Stimulated activated CD8-positive, alpha-beta memory T cell treated with anti-CD3 and anti-CD28 coated beads, Interleukin-7, amount 100 ng/mL, for 48 hours (primary cell): Measurements from ENCODE around the gene SUMF2.
"Not testable (repeated sequence)": the region's sequence is repeated elsewhere in the genome, so short reads cannot be mapped to it uniquely, and the experiment has no call there.

Experiments
- DNase-seq, 2 donors: peaks; one replicate each; pipeline ENCODE4 v3.0.0-alpha.2; 2020; ENCODE audit warnings: low read depth in 1 of 2; ENCODE audit errors: extremely low read depth in 1 of 2

The SUMF2 gene

DNA sequence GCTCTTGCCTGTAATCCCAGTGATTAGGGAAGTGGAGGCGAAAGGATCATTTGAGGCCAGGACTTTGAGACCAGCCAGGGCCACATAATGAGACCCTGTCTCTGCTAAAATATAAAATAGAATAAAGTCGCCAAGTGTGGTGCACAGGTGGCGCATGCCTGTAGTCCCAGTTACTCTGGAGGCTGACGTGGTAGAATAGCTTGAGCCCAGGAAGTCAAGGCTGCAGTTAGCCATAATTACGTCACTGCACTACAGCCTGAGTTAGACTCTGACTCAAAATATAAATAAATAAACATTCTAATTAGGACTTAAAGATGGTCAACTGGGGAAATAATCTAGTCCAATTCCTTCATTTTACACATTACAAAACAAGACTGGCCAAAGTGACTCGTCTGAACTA, 41.4 kb downstream of the SUMF2 start:
- DNase-seq = no peak

DNA sequence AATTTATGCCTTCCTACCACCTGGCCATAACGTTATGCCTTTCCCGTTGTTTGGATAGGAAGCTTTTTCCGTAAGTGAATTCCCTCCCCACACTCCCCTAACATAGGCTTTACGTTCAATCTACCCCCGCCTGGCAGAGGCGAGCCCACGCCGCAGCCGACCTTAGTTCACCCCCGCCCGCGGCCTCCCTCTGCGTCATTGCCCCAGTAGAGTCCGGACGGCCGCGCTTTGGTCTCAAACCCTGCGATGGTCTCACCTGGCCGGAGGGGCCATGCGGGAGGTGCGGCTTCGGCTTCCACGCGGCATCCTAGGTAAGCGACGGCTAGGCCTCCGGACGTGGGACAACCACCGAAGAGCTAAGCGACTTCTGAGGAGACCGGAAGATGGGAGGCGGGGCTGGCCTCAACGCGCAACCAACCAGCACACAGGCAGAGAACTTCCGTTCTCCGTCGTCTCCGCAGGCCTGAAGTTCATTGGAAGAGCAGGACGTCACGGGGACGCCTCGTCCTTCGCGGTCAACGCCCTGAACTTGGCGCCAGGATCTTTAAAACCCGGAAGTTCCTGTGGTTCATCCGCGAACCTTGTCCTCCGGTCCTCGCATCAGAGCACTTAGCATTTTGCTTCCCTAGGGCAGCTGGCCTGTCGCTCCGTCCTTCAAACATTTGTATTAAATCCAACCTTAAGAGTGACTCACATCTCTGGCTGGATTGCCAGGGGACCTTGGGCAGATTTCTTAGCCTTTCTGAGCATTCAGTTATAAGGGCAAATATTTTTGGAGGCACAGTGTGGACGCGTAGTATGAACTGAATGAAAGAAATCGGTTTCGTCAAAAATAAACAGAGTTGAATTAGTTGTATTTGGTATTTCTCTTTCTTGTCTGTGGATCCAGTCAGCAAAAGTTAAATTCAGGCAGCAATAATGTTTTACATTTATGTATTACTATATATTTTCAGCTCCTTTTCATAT, 42.3 kb downstream of the SUMF2 start, which contains the start of gene CHCHD2:
Gene CHCHD2 (minus strand): TSS at position 369 of the 966 bp plus-strand sequence. CDS start 63 bp downstream, at position 306.
- DNase-seq = peak; percentile 86 to 94

DNA sequence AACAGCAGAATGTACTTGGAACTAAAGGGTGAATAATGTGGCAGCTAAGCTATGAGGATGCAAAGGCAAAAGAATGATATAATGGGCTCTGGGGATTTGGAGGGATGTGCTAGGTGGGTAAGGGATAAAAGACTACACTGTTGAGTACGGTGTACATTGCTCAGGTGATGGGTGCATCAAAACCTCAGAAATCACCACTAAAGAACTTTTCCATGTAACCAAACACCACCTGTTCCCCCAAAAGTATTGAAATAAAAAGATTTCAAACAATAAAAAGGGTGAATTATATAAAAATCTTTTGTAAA, 43.8 kb downstream of the SUMF2 start:
- DNase-seq = no peak

DNA sequence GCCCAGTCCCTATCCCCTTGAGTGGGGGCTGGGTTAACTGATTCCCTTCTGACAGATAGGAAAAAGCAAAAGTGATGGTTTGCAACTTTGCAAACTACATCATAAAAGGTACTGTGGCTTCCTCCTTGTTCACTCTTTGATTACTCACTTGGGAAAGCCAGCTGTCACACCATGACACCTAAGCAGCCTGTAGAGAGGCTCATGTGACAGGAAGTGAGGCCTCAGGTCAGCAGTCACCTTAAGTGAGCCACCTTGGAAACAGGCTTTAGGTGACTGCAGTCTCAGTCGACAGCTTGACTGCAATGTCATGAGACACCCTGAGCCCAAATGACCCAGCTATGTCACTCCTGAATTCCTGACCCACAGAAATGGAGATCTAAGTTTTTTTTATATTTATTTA, 46.5 kb downstream of the SUMF2 start:
- DNase-seq = no peak

- DNase-seq = not testable (repeated sequence)
These were observed 48.2 kb downstream of the SUMF2 start for GRCh38 chr7:56112244-56112643.

DNA sequence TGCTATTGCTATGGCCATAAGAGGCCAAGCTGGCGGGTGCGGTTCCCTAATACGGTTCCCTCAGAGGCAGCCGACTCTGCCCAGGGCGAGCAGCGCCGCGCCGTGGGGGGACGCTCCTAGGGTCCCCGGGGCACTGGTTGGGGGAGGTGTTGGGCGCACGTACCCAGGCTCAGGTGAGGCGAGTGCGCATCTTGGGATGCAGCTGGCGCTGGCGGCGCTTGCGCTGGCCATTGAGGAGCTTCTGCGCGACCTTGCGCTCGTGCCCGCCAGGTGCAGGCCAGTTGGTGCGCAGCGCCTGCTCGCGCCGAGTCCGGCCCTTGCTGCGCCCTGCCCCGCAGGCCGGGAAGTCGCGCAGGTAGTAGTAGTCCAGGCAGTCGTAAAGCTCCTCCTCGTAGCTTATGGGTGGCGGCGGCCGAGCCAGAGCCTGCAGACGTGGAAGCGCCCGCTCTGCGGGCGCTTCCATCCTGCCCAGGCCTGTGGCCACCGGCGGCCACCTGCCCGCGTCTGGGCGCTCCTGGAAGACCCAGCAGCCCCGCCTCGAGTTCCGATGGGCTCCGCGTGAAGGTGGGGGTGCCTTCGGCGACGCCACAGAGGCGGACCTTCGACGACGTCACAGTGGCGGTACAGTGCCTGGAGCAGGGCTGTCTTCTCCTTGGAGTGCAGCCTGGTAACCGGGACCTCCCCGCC, 51.9 kb downstream of the SUMF2 start, which contains the start of gene NUPR2:
Gene NUPR2 (minus strand): TSS at position 566 of the 687 bp plus-strand sequence. CDS start 103 bp downstream, at position 463.
- no peak for DNase-seq

GRCh38 chr7:56121440-56121839, 57.4 kb downstream of the SUMF2 start:
- DNase-seq = no peak

DNA sequence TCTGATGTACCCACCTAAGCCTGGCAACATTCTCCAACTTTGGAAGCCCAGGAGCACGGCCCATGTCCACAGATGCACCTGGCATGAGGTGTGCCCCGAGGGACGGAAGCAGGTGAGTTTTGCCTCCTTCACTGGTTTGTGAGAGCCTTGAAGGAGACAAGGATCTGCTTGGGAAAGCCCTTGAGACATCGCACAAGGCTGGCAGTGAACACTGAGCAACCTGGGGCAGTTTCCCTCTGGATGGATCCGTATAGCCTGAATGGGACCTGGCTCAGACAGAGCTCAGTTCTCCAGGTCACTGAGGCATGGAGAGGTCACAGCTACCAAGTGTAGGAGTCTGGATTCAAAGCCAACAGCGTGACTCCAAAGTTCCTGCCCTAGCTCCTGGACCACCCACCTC, 60.9 kb downstream of the SUMF2 start:
- no peak for DNase-seq

DNA sequence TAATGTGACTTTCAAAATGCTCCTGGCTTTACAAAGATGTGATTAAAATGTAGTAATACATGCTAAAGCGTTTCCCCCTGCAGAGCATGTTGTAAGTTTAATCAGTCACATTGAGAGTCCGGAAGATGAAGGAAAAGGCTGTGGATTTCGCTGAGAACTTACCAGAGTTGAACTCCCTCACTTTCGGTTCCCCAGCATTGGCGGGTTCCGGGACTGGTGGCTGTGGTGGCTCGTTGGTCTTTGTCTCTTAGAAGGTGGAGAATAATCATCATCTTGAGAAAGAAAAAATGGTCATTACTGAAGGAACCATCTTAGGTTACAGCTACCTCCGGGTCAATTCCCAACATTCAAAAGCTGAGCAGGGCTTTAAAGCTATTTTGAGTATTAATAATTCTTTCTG, 61.7 kb downstream of the SUMF2 start:
- no peak for DNase-seq

DNA sequence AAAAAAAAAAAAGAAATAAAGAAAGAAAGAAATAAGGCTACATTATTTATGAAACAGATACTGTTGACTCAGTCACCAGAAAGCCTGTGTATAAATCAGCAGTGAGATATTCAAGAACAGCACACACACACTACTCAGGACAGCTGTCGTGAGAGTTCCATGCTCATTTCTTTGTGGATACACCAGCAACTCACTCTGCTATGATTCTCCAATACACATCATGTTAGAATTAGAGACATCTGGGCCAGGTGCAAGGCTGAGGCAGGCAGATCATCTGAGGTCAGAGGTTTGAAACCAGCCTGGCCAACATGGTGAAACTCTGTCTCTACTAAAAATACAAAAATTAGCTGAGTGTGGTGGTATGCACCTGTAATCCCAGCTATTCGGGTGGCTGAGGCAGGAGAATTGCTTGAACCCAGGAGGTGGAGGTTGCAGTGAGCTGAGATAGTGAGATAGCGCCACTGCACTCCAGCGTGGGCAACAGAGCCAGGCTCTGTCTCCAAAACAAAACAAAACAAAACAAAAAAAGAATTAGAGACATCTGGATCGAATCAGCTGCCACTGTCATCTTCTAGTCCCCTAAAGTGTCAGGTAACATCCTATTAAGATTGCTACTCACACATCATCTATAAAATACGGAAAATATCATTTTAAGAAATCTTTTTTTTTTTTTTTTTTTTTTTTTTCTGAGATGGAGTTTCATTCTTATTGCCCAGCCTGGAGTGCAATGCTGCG, 63.3 kb downstream of the SUMF2 start:
- DNase-seq = no peak
